ENCODE data around the gene ZNF804A. TPM values are rescaled to one million over a fixed set of nuclear protein-coding genes. Genes with fewer than 3 reads are reported as not detected.

ZNF804A gene
- total RNA-seq, 2 donors from 2014 or later: not detected

- ATAC-seq (no peak), DNase-seq (ENCODE audit: low spot score in 2 of 2) (no peak)
- no peak overlapping the region for H3K27ac Mint-ChIP-seq
- peaks cover 1 to 4% of the 10 kb centered on the region in 2 donors for H3K9me3 Mint-ChIP-seq
- H3K36me3 Mint-ChIP-seq: peaks cover 8 to 15% of the 10 kb centered on the region in 2 donors
Observed at GRCh38 chr2:184597571-184597991, 748 bp upstream of the ZNF804A start.

GRCh38 chr2:184598002-184598315 lies 370 bp upstream of the ZNF804A start:
- Mint-ChIP-seq H3K9me3 (peaks cover 0 to under 1% of the 10 kb centered on the region in 2 donors), H3K27ac (no peak overlapping the region), H3K36me3 (peaks cover 8 to 15% of the 10 kb centered on the region in 2 donors)
- DNase-seq (ENCODE audit: low spot score in 2 of 2) (no peak), ATAC-seq (no peak)

DNA sequence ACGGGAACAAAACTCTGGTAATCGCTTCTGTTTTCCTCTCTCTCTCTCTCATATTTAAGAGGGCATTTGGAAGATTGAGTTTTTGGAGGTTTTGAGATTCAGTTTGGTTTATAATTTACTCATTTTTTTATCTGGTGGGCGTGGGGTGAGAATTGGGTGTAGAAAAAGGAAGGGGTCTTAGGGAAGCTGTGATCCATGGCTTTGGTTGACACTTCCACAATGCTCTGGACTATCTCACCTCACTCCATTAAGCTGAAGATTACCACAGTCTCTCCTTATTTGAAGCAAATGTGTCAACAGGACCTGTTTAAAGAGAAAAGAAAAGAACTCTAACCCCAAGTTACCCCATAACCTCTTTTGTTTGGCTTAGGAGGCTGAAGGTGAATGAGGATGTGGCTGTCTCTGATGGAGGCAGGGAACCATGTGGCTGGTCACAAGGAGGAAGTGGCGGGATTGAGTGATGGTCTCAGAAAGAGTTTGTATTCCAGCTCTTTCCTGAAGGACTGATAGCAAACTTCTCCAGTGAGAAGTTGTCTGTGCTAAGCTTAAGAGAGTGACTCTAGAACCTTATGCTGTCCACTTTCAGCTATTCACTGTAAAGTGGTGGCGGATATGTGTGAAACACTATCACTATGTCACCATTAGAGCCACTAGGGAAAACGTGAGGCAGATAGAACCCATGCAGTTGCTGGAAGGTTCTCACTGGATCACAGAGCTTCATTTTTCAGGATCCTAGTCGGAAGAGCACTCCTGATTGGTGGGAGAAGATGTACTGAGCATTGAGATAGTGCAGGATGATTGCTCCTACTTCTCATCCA lies 934 bp downstream of the ZNF804A start:
- DNase-seq (ENCODE audit: low spot score in 2 of 2) (no peak), ATAC-seq (no peak)
- Mint-ChIP-seq H3K27ac (no peak overlapping the region), H3K36me3 (peaks cover 8 to 15% of the 10 kb centered on the region in 2 donors), H3K9me3 (no peaks in the 10 kb centered on the region)

DNA sequence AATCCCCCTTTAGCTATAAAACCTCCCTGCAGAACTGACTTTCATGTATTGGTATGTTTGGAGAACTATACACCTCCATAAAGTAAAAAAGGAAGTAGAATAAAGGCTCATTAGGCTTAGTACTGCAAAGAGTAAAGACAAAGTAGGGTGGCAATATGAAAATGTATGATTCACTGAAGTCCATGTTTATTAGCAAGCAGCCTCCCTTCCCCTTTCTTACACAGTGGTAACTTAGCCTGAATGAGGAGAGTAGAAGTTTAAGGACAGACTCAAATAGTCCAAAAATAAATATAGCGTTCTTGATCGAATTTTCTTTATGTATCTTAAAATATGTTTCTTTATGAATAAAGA lies 1.5 kb downstream of the ZNF804A start:
- DNase-seq (ENCODE audit: low spot score in 2 of 2) (no peak), ATAC-seq (no peak)
- peaks cover 8 to 15% of the 10 kb centered on the region in 2 donors for H3K36me3 Mint-ChIP-seq
- no peak overlapping the region for H3K27ac Mint-ChIP-seq
- no peaks in the 10 kb centered on the region for H3K9me3 Mint-ChIP-seq

DNA sequence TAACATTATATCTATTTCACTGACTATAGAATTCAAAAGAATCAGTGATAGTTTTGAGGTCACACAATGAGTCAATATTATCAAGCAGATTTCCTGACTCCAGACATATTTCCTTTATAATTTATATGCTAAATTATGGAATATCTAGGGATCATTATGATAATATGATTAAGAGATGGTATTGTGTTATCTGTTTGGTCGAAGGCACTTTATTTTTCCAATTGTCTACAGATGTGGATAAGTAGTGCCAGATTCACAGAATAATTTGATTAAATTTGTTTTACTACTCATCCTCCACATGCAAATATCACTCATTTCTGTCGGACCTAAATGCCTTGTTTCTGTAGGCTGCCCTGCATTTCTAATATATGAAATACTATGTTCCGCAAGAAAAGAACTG lies 4.4 kb downstream of the ZNF804A start:
- Mint-ChIP-seq H3K27ac (no peak overlapping the region), H3K9me3 (no peaks in the 10 kb centered on the region), H3K36me3 (peaks cover 8% of the 10 kb centered on the region in 2 donors)
- ATAC-seq (no peak), DNase-seq (ENCODE audit: low spot score in 2 of 2) (no peak)

- DNase-seq (ENCODE audit: low spot score in 2 of 2) (no peak), ATAC-seq (no peak)
- Mint-ChIP-seq H3K36me3 (no peaks in the 10 kb centered on the region), H3K9me3 (peaks cover 5 to 13% of the 10 kb centered on the region in 2 donors), H3K27ac (no peak overlapping the region)
Observed at GRCh38 chr2:184610891-184611290, 12.6 kb downstream of the ZNF804A start.

DNA sequence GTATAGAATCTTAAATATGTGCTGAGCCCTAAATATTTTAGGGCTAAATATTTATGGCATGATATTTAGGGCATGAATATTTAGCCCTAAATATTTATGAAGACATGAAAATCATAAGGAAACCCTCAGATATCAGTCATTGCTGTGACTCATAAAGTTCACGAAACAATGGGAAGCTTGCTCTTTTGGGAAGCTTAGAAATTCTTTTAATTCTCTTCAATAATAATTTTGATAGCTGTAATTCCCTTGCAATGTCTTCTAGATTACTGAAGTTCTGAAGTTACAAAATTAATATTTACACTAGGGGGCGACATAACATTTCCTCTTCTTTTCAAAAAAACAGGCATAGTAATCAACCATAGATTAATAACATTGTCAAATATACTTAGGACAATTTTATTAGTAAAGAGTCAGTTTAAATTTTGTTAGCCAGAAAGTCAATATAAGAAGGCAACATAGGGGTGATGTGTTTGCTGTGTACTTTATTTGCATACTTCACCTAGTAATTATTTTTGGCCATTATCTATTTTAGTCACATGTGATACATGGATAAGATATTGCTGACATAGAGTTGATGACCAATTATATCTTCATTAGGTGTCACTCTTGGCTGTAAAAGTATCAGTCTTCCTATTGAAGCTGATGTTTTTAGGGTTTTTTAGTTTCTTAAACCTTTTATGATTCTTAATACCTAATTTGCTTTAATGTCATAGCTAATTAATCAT lies 13.2 kb downstream of the ZNF804A start:
- Mint-ChIP-seq H3K27ac (no peak overlapping the region), H3K9me3 (peaks cover 5 to 13% of the 10 kb centered on the region in 2 donors), H3K36me3 (no peaks in the 10 kb centered on the region)
- no peak for ATAC-seq
- DNase-seq (ENCODE audit: low spot score in 2 of 2): no peak

DNA sequence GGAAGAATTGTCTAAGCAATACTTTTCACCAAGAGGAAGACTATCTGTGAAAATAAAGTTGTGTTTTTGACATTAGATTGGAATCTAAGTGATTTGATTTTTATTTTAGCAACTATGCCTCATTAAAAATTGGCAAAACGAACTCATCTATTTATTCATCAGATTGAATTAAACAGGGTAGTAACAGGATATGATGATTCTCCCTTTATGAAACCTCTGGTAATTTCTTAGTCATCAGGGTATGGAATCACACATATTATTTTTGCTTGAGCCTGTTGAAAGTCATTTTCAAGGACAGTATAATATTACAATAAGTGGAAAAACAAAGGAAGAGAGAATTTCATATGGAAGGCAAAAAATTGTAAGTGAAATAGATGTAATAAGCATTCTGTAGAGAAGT lies 22.0 kb downstream of the ZNF804A start:
- Mint-ChIP-seq H3K36me3 (no peaks in the 10 kb centered on the region), H3K27ac (no peak overlapping the region), H3K9me3 (peaks cover 4 to 5% of the 10 kb centered on the region in 2 donors)
- ATAC-seq: no peak
- DNase-seq (ENCODE audit: low spot score in 2 of 2): no peak

GRCh38 chr2:184624311-184624710 lies 26.0 kb downstream of the ZNF804A start:
- Mint-ChIP-seq H3K9me3 (no peaks in the 10 kb centered on the region), H3K27ac (no peak overlapping the region), H3K36me3 (no peaks in the 10 kb centered on the region)
- ATAC-seq (no peak), DNase-seq (ENCODE audit: low spot score in 2 of 2) (no peak)

- H3K9me3 Mint-ChIP-seq: no peaks in the 10 kb centered on the region
- DNase-seq (ENCODE audit: low spot score in 2 of 2): no peak
- no peak overlapping the region for H3K27ac Mint-ChIP-seq
- no peaks in the 10 kb centered on the region for H3K36me3 Mint-ChIP-seq
- ATAC-seq: no peak
Observed at GRCh38 chr2:184628051-184628450, 29.7 kb downstream of the ZNF804A start.

DNA sequence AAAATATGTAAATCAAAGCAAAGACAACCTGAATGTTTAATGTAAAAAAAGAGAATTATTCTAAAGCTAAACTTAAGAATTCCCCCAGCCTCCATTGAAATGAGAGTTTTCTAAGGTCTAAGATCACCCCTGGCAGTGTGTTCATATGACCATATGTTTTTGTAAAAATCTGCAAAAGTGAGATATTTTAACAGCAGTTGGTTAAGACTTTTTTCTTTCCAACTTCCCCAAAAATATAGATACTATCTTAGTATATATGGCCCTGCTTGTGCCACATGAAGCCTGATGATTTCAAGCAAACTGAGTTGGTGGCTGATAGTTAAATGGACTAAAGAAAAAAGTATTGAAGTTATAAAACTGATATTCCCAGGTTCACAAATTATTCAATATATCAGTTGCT lies 35.4 kb downstream of the ZNF804A start:
- no peak overlapping the region for H3K27ac Mint-ChIP-seq

GRCh38 chr2:184637781-184638180 lies 39.5 kb downstream of the ZNF804A start:
- no peak for ATAC-seq
- no peaks in the 10 kb centered on the region for H3K36me3 Mint-ChIP-seq
- H3K27ac Mint-ChIP-seq: no peak overlapping the region
- peaks cover 0 to 4% of the 10 kb centered on the region in 2 donors for H3K9me3 Mint-ChIP-seq
- DNase-seq (ENCODE audit: low spot score in 2 of 2): no peak

More for the DNA sequence above, 35.4 kb downstream of the ZNF804A start:
- no peak for DNase-seq (ENCODE audit: low spot score in 2 of 2)
- ATAC-seq: no peak
- Mint-ChIP-seq H3K36me3 (no peaks in the 10 kb centered on the region), H3K9me3 (peaks cover 0 to 4% of the 10 kb centered on the region in 2 donors)

DNA sequence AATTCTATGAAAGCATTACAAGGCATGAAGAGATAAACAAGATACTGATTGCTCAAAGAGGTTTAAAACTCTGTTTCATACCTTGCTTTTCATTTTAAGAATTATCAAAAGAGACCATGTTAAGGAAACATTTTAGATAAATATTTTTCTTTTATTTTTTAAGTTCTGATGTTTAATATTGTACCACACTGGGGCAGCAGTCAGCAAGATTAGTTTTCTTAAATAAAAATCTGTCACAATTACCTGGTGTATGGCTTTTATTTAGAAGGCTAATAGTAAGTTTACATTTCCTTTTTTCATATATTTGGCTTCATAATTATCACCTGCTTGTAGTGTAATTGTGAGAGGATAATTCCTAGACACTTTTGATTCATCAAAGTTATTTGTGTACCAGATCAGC lies 46.4 kb downstream of the ZNF804A start:
- H3K27ac Mint-ChIP-seq: no peak overlapping the region

DNA sequence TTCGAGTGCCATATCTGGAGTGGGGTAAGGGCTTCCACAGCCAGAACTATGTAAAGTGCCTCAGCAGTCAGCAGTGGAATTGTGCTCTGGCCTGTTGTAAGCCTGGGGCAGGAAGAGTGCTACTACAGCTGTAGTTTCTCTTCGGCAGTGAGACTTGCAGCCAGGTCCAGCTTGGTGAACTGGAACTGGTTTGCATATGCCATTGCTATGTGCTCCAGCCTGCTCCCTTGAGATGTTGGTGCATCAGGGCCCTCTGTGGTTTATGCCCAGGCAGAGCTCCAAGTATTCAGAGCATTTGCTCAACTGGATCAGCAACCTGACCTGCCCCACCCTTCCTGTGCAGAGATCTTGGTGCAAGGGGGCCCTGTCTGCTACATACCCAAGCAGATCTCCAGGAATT lies 47.8 kb downstream of the ZNF804A start:
- H3K9me3 Mint-ChIP-seq: peaks cover 8 to 13% of the 10 kb centered on the region in 2 donors
- DNase-seq (ENCODE audit: low spot score in 2 of 2) (no peak), ATAC-seq (no peak)
- H3K27ac Mint-ChIP-seq: no peak overlapping the region
- H3K36me3 Mint-ChIP-seq: no peaks in the 10 kb centered on the region

More for the DNA sequence above, 46.4 kb downstream of the ZNF804A start:
- DNase-seq (ENCODE audit: low spot score in 2 of 2) (no peak), ATAC-seq (no peak)
- Mint-ChIP-seq H3K36me3 (no peaks in the 10 kb centered on the region), H3K9me3 (peaks cover 0 to 13% of the 10 kb centered on the region in 2 donors)

GRCh38 chr2:184646593-184646992 lies 48.3 kb downstream of the ZNF804A start:
- DNase-seq (ENCODE audit: low spot score in 2 of 2) (no peak), ATAC-seq (no peak)
- H3K36me3 Mint-ChIP-seq: no peaks in the 10 kb centered on the region
- H3K9me3 Mint-ChIP-seq: peaks cover 8 to 13% of the 10 kb centered on the region in 2 donors
- no peak overlapping the region for H3K27ac Mint-ChIP-seq

DNA sequence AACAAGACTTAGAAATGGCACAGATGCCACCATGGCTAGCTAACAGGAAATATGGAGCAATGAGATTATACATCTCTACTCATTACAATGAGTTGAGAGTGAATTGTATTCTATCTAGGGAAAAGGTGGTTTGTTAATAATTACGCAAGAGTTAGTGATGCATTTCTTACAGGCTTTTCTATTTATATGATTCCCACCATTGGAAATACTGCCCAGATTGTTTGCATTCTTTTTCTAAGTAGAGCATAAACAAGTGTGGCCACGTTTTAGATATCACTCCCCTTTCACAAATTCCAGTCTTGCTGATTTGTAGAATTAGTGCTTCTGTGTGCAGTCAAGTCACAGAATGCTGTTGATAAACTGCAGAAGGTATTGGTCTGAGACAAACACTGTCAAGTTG lies 56.6 kb downstream of the ZNF804A start:
- peaks cover 8 to 17% of the 10 kb centered on the region in 2 donors for H3K9me3 Mint-ChIP-seq
- no peaks in the 10 kb centered on the region for H3K36me3 Mint-ChIP-seq
- ATAC-seq: no peak
- DNase-seq (ENCODE audit: low spot score in 2 of 2): no peak
- no peak overlapping the region for H3K27ac Mint-ChIP-seq

- DNase-seq (ENCODE audit: low spot score in 2 of 2): no peak
- H3K27ac Mint-ChIP-seq: no peak overlapping the region
- no peak for ATAC-seq
- no peaks in the 10 kb centered on the region for H3K36me3 Mint-ChIP-seq
- peaks cover 0 to 8% of the 10 kb centered on the region in 2 donors for H3K9me3 Mint-ChIP-seq
Observed at GRCh38 chr2:184677171-184677570, 78.8 kb downstream of the ZNF804A start.
